G401 (cell line): ENCODE data around the gene ZNF580. TPM values are rescaled to one million over a fixed set of nuclear protein-coding genes. Genes with fewer than 3 reads are reported as not detected.

Experiments
- DNase-seq: peaks from one replicate; pipeline ENCODE4 v3.0.0-alpha.2; 2015; ENCODE audit warnings: low spot score
- in situ Hi-C: cut with HindIII; loops from 2 replicates; pipeline ENCODE4 v1.10.0; 2016; ENCODE audit warnings: low sequenced_read_pairs, mixed read lengths
- total RNA-seq: library from RNA; depleted of rRNA; stranded (reverse); fragments of >200 nt; shearing (Covaris generic); gene quantifications from 2 replicates; pipeline ENCODE4 v1.2.3, GENCODE V29; 2014

ZNF580 gene
- total RNA-seq, 1 experiment from 2014 or later: 5.1 TPM

- in situ Hi-C loops: no loop called here
- DNase-seq: no peak
Observed at GRCh38 chr19:55671054-55671378, 30.2 kb downstream of the ZNF580 start.

GRCh38 chr19:55672418-55672817 is 31.6 kb downstream of the ZNF580 start:
- in situ Hi-C loops: no loop called here

GRCh38 chr19:55673465-55673864 is 32.7 kb downstream of the ZNF580 start:
- no peak for DNase-seq
- in situ Hi-C loops: no loop called here

More at GRCh38 chr19:55672418-55672817, 31.6 kb downstream of the ZNF580 start:
- no peak for DNase-seq

- no peak for DNase-seq
- in situ Hi-C loops: no loop called here
Observed at GRCh38 chr19:55673889-55674288, 33.1 kb downstream of the ZNF580 start.

DNA sequence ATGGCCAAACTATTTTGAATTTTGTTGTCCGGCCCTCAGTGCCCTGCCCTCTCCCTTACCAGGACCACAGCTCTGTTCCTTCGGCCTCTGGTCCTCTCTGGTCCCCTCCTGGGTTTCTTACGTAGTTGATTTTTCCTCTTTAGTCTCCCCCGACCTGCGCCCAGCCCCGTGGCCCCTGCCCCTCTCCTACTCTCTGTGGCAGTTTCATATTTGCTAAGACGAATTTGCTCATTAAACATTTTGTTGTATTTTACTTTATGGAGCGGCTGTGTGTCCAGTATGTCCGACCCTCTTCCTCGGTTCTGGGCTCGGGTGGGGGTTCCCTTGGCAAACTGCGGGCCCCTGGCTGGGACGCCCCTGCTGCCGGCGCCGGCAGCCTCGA is 33.6 kb downstream of the ZNF580 start:
- in situ Hi-C loops: no loop called here

DNA sequence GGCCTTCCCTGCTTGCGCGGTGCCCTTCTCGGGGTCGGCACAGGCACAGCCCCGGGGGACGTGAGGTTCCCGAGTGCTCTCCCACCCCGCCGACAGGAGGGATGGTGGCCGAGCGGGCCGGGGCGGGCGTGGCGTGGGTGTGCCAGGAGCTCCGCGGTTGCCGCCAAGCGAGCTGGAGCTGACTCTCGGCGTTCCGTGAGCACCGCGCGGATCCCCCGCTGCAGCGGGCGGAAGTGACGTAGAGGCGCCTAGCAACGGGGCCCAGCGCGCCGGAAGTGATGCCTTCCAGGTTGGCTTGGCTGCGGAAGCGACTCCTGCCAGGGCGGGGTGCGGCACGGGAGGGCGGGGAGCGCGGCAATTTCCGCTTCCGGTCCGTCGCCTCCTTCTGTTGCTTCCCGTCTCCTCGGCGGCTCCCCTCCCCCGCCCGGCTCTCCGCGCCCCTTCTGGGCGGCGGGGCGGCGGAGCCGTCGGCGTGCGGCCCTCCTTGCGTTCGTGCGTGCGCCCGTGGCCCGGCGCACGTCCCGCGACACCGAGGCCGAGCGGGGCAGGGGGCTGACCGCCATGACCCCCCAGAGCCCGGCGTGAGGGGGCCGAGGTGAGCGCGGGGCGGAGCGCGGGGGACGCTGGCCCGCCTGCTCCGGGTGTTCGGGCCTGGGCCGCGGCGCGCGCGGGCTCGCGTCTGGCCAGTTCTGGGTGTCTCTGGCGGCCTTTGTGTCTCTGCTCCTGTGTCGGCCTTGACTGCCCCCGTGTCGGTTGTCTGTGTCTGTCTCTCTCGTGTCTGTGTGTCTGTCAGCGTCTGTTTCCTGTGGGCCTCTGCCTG is 34.2 kb downstream of the ZNF580 start, which contains the start of gene EPN1:
TSS of gene EPN1 (plus strand) at position 386 of the 820 bp plus-strand sequence. CDS start 3,402 bp downstream, outside the sequence.
- in situ Hi-C loops: no loop called here
- peak; percentile 94 for DNase-seq

More for the DNA sequence above, 33.6 kb downstream of the ZNF580 start:
- no peak for DNase-seq

DNA sequence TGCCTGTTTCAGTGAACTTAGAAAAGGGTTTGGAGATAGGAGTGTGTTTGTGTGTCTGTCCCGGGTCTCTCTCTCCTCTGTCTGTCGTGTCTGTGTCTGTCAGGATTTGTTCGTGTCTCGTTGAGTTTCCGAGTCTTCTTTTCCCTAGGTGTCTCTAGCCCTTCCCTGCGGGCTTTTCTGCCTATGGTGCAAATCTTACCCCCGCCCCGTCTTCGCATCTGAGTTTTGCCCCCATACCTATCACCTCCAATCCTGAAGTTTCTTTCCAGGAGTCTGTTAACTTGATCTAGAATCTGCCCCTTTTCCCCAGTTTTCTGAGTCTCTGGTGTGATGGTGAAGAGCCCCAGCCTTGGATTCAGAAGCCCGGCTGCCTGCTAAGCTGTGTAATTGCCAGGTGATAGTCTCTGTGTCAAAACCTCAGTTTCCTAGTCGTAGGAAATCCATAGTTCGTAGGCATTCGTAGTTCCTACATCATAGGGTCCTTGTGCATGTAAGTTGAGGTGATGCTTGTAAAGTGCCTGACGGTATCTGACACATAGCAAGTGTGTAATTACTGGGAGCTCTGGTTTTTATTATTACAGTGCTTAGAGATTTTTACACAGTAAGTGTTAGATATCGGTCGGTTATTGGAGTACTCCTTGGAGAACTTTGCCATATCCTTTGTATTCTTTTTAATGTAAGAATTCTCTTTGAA is 35.0 kb downstream of the ZNF580 start:
- in situ Hi-C loops: no loop called here
- DNase-seq: no peak

DNA sequence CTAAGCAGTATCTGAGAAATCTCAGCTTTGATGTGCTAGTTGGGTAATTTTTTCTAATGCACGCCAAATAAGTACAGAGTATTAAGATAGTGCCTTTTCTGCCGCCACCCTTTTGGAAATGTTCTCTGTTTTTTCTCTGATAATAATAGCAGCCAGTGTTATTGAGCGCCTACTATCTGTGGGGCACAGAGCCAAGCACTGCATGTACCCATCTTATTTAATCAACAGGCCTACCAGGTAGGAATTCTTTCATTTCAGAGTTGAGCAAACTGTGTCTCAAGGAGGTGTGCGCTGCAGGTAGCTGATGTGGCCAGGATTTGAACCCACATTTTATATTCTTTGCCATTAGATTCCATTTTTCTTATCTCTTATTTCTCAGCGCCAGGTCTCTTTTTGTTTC is 35.6 kb downstream of the ZNF580 start:
- DNase-seq: peak; percentile 46
- in situ Hi-C loops: no loop called here

- no peak for DNase-seq
- in situ Hi-C loops: no loop called here
Observed at GRCh38 chr19:55676889-55677505, 36.2 kb downstream of the ZNF580 start.

DNA sequence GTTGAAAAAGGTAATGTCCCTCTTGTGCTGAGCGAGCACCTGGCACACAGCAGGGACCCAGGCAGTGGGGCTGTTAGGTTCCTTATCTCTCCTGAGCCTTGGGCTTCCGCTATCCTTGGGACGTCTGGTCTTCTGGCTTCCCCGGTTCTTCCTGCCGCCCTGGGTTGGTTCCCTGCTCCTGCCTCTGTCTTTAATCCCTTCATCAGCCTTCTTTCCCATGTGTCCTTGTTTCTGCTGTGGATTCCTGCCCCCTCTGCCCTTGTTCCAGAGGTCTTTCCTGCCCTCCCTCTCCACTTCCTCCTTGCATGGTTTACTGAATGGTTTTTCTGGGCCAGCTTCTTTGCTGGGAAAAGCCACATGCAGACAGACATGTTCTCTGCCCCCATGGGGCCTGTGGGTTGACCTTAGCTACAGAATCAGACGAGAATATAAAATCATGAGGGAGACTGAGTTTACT is 36.8 kb downstream of the ZNF580 start:
- in situ Hi-C loops: no loop called here
- DNase-seq: no peak

- in situ Hi-C loops: no loop called here
- no peak for DNase-seq
Observed at GRCh38 chr19:55678121-55678671, 37.4 kb downstream of the ZNF580 start.

DNA sequence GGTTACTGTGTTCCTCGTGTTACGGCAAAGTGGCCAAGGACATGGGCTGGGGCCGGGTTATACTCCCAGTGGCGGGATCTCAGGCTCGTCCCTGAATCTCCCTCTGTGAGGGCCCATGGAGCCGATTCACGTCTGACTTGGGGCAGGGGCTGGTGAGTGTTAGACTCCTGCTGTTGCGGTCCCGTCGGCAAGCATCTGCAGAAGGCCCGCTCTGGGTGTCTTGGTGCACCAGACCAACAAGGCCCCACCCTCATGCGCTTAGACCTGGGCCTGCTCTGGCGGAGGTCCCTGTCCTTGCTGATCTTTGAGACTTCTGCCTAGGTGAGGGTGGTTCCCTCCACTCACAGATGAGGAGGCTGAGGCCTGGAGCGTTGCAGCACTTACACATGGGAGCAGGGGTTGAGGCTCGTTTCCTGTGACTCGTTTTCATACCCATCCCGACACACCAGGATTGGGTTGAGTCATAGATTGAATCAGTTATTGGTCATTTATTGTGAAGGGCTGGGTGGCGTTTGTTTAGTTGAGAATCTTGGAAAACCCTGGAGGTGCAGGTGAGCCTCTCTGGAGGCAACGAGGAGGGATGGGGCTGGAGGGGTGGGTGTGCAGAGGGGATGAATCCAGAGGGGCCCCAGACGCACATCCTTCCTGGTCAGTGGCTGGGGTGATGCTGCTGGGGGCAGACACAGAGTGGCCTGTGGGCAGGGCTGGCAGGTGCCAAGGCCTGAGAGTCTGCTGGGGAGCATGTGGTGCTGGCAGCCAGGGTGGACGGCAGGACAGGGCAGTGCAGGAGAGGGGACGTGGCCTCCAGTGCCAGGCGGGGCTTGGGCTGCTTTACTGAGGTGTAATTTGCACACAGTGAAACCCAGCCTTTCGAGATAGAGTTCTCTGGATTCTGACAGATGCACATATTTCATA is 38.8 kb downstream of the ZNF580 start:
- no peak for DNase-seq
- in situ Hi-C loops: no loop called here

GRCh38 chr19:55680339-55681130 is 39.7 kb downstream of the ZNF580 start:
- in situ Hi-C loops: no loop called here
- no peak for DNase-seq

DNA sequence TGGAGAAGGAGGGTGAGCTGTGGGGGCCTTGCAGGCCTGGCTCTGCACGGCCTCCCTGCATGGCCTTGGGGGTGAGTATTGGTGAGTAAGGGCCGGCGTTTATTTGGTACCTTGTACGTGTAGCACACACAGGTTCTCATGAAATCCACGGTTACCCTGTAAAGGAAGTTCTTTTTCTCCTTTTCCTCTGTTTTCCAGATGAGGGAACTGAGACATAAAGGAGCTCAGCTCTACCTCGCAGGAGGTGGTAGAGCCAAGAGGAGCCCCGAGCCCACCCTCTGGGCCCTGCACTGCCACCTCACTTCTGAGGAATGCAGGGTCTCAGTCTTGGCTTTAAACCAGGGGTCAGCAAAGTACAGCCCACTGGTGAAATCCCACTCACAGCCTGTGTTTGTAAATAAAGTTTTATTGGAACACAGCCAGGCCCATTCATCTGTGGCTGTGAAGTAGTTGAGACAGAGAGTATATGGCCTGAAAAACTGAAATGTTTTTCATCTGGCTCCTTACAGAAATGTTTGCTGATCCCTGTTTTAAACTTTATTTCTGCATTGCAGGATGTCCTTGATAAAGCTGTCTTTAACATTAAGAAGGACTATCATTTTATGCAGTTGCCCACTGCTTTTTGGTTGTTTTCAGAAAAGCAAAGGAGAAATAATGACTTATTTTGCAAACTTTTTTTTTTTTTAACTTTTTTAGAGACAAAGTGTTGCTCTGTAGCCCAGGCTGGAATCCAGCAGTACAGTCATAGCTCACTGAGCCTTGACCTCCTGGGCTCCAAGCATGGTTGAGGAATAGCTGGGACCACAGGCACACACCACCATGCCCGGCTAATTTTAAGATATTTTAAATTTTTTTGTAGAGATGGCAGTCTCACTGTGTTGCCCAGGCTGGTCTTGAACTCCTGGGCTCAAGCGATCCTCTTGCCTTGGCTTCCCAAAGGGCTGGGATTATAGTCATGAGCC is 40.6 kb downstream of the ZNF580 start:
- no peak for DNase-seq
- in situ Hi-C loops: no loop called here

GRCh38 chr19:55683449-55684261 is 42.9 kb downstream of the ZNF580 start:
- in situ Hi-C loops: no loop called here
- DNase-seq: no peak

GRCh38 chr19:55684946-55685681 is 44.3 kb downstream of the ZNF580 start:
- in situ Hi-C loops: no loop called here
- DNase-seq: no peak
